HepG2 (cell line): Measurements from ENCODE around the gene EXOC6B. TPM values are rescaled to one million over a fixed set of nuclear protein-coding genes. Genes with fewer than 3 reads are reported as not detected.

ENCODE experiments used
- ATAC-seq: fragments of 200-7000 bp; cut with Tn5 transposase; 3 replicates; pipeline ENCODE4 v1.9.1; 2020; ENCODE audit warnings: mild to moderate bottlenecking, moderate library complexity
- BruUV-seq: library from RNA; stranded (reverse); fragments of 400-500 nt; replicated peaks from 2 replicates; lab custom pipeline; 2021; lab: Mats Ljungman, UMichigan
- CTCF ChIA-PET: fragments of 300-600 bp; formaldehyde crosslinking; extraction: SDS; loops from one replicate; lab custom pipeline; 2021; ENCODE audit warnings: low total read pairs, inconsistent platforms, low intra/inter-chr PET ratio; lab: Yijun Ruan, JAX
- POLR2A ChIA-PET: fragments of 350-600 bp; sonication (Branson Sonifier 250); formaldehyde crosslinking; loops from one replicate; lab custom pipeline; 2020; ENCODE audit warnings: antibody characterized with exemption, inconsistent platforms; lab: Yijun Ruan, JAX
- DNase-seq: peaks from one replicate; pipeline ENCODE4 v3.0.0-alpha.2; 2015; ENCODE audit warnings: low spot score
- FAIRE-seq: peaks from 3 replicates; lab custom pipeline; 2011; peaks lifted over from hg19 to GRCh38; lab: Jason Lieb, UNC
- H2AFZ ChIP-seq: one replicate; pipeline ENCODE4 v1.6.1; 2011; ENCODE audit warnings: low read length, inconsistent platforms
- H3K27ac ChIP-seq: fragments of 300-600 bp; 3 replicates; pipeline ENCODE4 v1.8.0; 2011; ENCODE audit warnings: mixed run types, mild to moderate bottlenecking, mixed read lengths, low read length, inconsistent platforms; ENCODE audit not compliant: insufficient read depth; ENCODE audit errors: extremely low read length
- H3K27me3 ChIP-seq, 2 experiments: fragments of 200-600 bp in 1 of 2; 2 replicates in 1 of 2; 3 replicates in 1 of 2; pipeline versions ENCODE4 v1.6.0 to v1.8.0; 2011; ENCODE audit warnings: low read length in 2 of 2, mild to moderate bottlenecking in 2 of 2, moderate library complexity in 2 of 2, inconsistent platforms in 1 of 2; ENCODE audit not compliant: insufficient read depth in 2 of 2, control insufficient read depth in 1 of 2
- H3K36me3 ChIP-seq, 2 experiments: fragments of 200-600 bp in 1 of 2; replicated peaks in 1 of 2; 2 replicates in 1 of 2; 3 replicates in 1 of 2; pipeline versions ENCODE4 v1.5.1 to v1.8.0; 2011; ENCODE audit warnings: low read length in 2 of 2, inconsistent platforms in 1 of 2; ENCODE audit not compliant: insufficient read depth in 2 of 2, control insufficient read depth in 1 of 2
- H3K4me1 ChIP-seq: 2 replicates; pipeline ENCODE4 v1.5.1; 2012; ENCODE audit warnings: low read length, inconsistent platforms; ENCODE audit not compliant: insufficient read depth
- H3K4me2 ChIP-seq: 2 replicates; pipeline ENCODE4 v1.6.0; 2011; ENCODE audit warnings: low read depth, low read length, inconsistent platforms
- H3K4me3 ChIP-seq, 3 experiments: fragments of 200-600 bp in 1 of 3; sonication (generic), shearing (Covaris generic) in 1 of 3; replicated peaks in 1 of 3; 2 replicates each; pipeline ENCODE4 v1.5.1; 2011 to 2016; ENCODE audit warnings: low read length in 3 of 3, inconsistent platforms in 2 of 3, low read depth in 2 of 3, mild to moderate bottlenecking in 2 of 3, control low read depth in 1 of 3, mixed read lengths in 1 of 3; ENCODE audit not compliant: insufficient read depth in 1 of 3
- H3K79me2 ChIP-seq: one replicate; pipeline ENCODE4 v1.6.1; 2011; ENCODE audit warnings: low read length, inconsistent platforms; ENCODE audit not compliant: insufficient read depth
- H3K9ac ChIP-seq: 2 replicates; pipeline ENCODE4 v1.6.0; 2011; ENCODE audit warnings: mild to moderate bottlenecking, low read depth, low read length, inconsistent platforms; ENCODE audit not compliant: insufficient read depth
- H3K9me3 ChIP-seq: 2 replicates; pipeline ENCODE4 v1.5.1; 2012; ENCODE audit warnings: mild to moderate bottlenecking, low read length
- H4K20me1 ChIP-seq: 2 replicates; pipeline ENCODE4 v1.6.0; 2011; ENCODE audit warnings: inconsistent platforms, mild to moderate bottlenecking, low read length, moderate library complexity; ENCODE audit not compliant: insufficient read depth
- CREBL2 ChIP-seq: sonication (generic); formaldehyde crosslinking; IDR thresholded peaks from 2 replicates; pipeline ENCODE4 v1.8.1; 2023; ENCODE audit warnings: missing genetic modification reagents, mild to moderate bottlenecking, borderline replicate concordance
- CREM ChIP-seq, 2 experiments: sonication (generic) in 1 of 2; formaldehyde crosslinking in 1 of 2; IDR thresholded peaks; 2 replicates each; pipeline versions ENCODE4 v1.4.0 to v1.6.1; 2016 to 2020; ENCODE audit warnings: antibody characterized with exemption in 1 of 2, mild to moderate bottlenecking in 1 of 2, missing genetic modification reagents in 1 of 2
- DMAP1 ChIP-seq: IDR thresholded peaks from 2 replicates; pipeline ENCODE4 v1.6.1; 2016
- HMGXB4 ChIP-seq, 2 experiments: sonication (generic) in 1 of 2; formaldehyde crosslinking in 1 of 2; IDR thresholded peaks; 2 replicates each; pipeline versions ENCODE4 v1.4.0 to v1.6.1; 2018 to 2020; ENCODE audit warnings: missing genetic modification reagents in 2 of 2, borderline replicate concordance in 1 of 2, low read depth in 1 of 2, mild to moderate bottlenecking in 1 of 2, missing biosample characterization in 1 of 2
- KAT8 ChIP-seq: IDR thresholded peaks from 2 replicates; pipeline ENCODE4 v1.6.1; 2016; ENCODE audit warnings: missing genetic modification reagents, missing compliant biosample characterization
- RBFOX2 ChIP-seq: fragments of 200-400 bp; formaldehyde crosslinking; IDR thresholded peaks from 2 replicates; pipeline ENCODE4 v1.6.1; 2017; ENCODE audit warnings: low read depth, mild to moderate bottlenecking, low read length
- YEATS2 ChIP-seq: sonication (generic); formaldehyde crosslinking; IDR thresholded peaks from 2 replicates; pipeline ENCODE4 v1.4.0; 2020; ENCODE audit warnings: missing genetic modification reagents, borderline replicate concordance
- ZBTB7A ChIP-seq: sonication (generic); formaldehyde crosslinking; IDR thresholded peaks from 2 replicates; pipeline ENCODE4 v1.8.0; 2022; ENCODE audit warnings: mild to moderate bottlenecking, missing genetic modification reagents
- ZHX2 ChIP-seq, 2 experiments: sonication (generic) in 1 of 2; formaldehyde crosslinking in 1 of 2; IDR thresholded peaks; 2 replicates each; pipeline versions ENCODE4 v1.6.1 to v1.9.0; 2014 to 2022; ENCODE audit warnings: antibody characterized with exemption in 1 of 2, borderline replicate concordance in 1 of 2, inconsistent platforms in 1 of 2, low read depth in 1 of 2, missing genetic modification reagents in 1 of 2
- ZNF577 ChIP-seq: sonication (generic); formaldehyde crosslinking; IDR thresholded peaks from 2 replicates; pipeline ENCODE4 v1.4.0; 2020; ENCODE audit warnings: mild to moderate bottlenecking, low read depth, missing genetic modification reagents, borderline replicate concordance
- WGBS: methylation state at CpG from one replicate; pipeline ENCODE4 v1.1.6; 2017; ENCODE audit warnings: low lambda C conversion rate; 5-methylcytosine and 5-hydroxymethylcytosine counted together
- in situ Hi-C: cut with HindIII; loops from 2 replicates; pipeline ENCODE4 v1.10.0; 2017; ENCODE audit warnings: low pct_unique_long_range_greater_than_20kb; ENCODE audit not compliant: extremely low pct_ligation_motif_present
- intact Hi-C: fragments of 100-400 bp; cut with micrococcal nuclease; formaldehyde crosslinking; loops from one replicate; pipeline ENCODE4 v1.10.0; 2022; ENCODE audit not compliant: unreplicated experiment
- polyA plus RNA-seq, 8 experiments: library from polyadenylated mRNA; depleted of rRNA in 3 of 8; stranded (reverse) in 7 of 8; unstranded in 1 of 8; fragments of >200 nt; fragmentation: Illumina TruSeq in 4 of 8; extraction: Trizol in 4 of 8; gene quantifications; 2 replicates each; pipeline versions ENCODE4 v1.2.1 to v1.2.3, GENCODE V29; 2011 to 2016; ENCODE audit warnings: low read depth in 4 of 8, missing spikeins in 1 of 8, mixed read lengths in 1 of 8; ENCODE audit not compliant: insufficient read depth in 1 of 8
- total RNA-seq, 5 experiments: library from RNA; depleted of rRNA; stranded (reverse); fragments of >200 nt; fragmentation: Illumina TruSeq; extraction: Trizol; gene quantifications; 2 replicates each; pipeline ENCODE4 v1.2.3, GENCODE V29; 2016; ENCODE audit warnings: low read depth in 1 of 5

The EXOC6B gene
- total and polyA plus RNA-seq, 2 of the 13 experiments (the other 11 are each of a cell fraction or from before 2014, with no cell fraction given) = 9.1 to 15.9 TPM

DNA sequence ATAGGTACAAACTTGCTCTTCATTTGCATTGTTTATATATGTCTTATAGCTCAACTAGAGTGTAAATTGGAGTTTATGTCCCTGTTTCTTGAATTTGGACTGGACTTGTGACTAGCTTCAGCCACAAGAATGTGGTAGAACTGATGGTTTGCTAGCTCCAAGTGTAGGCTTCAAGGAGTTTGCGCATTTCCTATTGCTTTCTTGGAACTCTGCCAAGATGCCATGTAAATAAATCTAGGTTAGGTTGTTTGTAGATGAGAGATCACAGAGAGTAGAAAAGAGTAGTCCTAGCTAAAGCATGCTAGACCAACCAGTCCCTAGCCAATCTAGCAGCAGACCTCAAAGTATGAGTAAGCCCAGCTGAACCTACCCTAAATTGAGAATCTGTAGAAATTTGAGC is 495.2 kb downstream of the EXOC6B start:
- Histone ChIP-seq H4K20me1 (no peaks in the 10 kb centered on the region), H3K27me3 (no peaks in the 10 kb centered on the region), H3K9ac (no peak overlapping the region), H3K79me2 (no peaks in the 10 kb centered on the region), H2AFZ (no peak overlapping the region), H3K27ac (no peak overlapping the region), H3K9me3 (no peaks in the 10 kb centered on the region), H3K4me3 (no peak overlapping the region), H3K4me1 (no peaks in the 10 kb centered on the region), H3K36me3 (no peaks in the 10 kb centered on the region)
- ChIA-PET CTCF (no interaction called here), POLR2A (no interaction called here)
- WGBS = 100% methylated on average over 1 of the region's 1 CpG
- intact Hi-C loops (no loop called here), in situ Hi-C loops (no loop called here)
- DNase-seq = peak; percentile 13
- BruUV-seq = no TSS peak
- no peak for ATAC-seq
- no peak for TF ChIP-seq ZNF577
- TF ChIP-seq, all 625 proteins: peak for 0
- H3K4me2 ChIP-seq = no peak overlapping the region
- no peak for FAIRE-seq

DNA sequence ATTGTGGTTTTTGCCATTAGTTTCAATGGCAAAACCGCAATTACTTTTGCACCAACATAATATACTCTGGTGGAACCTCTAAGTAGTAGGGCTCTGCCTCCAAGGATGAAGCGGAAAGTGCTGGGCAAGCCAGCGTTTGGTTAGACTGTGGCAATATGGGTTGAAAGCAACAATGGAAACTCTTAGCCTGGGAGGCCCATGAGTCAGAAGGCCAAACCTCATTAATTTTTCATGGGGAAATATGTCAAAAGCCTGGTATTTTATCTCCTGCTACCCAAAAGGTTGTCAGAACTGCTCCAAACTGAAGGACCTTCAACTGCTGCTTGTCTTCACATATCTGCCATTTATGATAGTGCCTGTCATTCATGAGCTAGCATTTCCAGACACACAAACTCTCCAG is 499.1 kb downstream of the EXOC6B start:
- H3K79me2 ChIP-seq = no peaks in the 10 kb centered on the region
- ChIA-PET CTCF (interaction anchor here (2.2 kb wide), 1 partner anchor 253 kb away, joined by 7 read pairs; no protein-coding TSS in a partner anchor), POLR2A (no interaction called here)
- no peak overlapping the region for H3K4me3 ChIP-seq
- intact Hi-C loops = loop anchor here (1.0 to 2.0 kb wide), 2 partner anchors 176 to 252 kb away; no protein-coding TSS in a partner anchor
- H3K9me3 ChIP-seq = no peaks in the 10 kb centered on the region
- no TSS peak for BruUV-seq
- no peaks in the 10 kb centered on the region for H4K20me1 ChIP-seq
- in situ Hi-C loops = no loop called here
- no peak overlapping the region for H3K27ac ChIP-seq
- WGBS = 92% methylated on average over 3 of the region's 3 CpGs
- DNase-seq = no peak
- ATAC-seq = no peak
- H3K27me3 ChIP-seq = no peaks in the 10 kb centered on the region
- H3K4me2 ChIP-seq = no peak overlapping the region
- no peaks in the 10 kb centered on the region for H3K36me3 ChIP-seq
- no peak overlapping the region for H3K9ac ChIP-seq
- H3K4me1 ChIP-seq = no peaks in the 10 kb centered on the region
- H2AFZ ChIP-seq = no peak overlapping the region
- FAIRE-seq = no peak
- TF ChIP-seq CREM (IDR thresholded peaks at IDR 0.05) (no peak), CREM (CRISPR knock-in tag; IDR thresholded peaks at IDR 0.05) (no peak), HMGXB4 (CRISPR knock-in tag; IDR thresholded peaks at IDR 0.05; ENCODE audit: borderline replicate concordance in 1 of 2, low read depth in 1 of 2) (no peak), DMAP1 (no peak), CREBL2 (CRISPR knock-in tag) (no peak), ZHX2 (IDR thresholded peaks at IDR 0.05; ENCODE audit: low read depth) (no peak), ZHX2 (CRISPR knock-in tag; IDR thresholded peaks at IDR 0.05; ENCODE audit: borderline replicate concordance) (no peak), YEATS2 (CRISPR knock-in tag) (no peak), ZBTB7A (no peak), KAT8 (CRISPR knock-in tag) (no peak), RBFOX2 (no peak)
